ACC112 (cell line): ENCODE data around the gene ZBTB16.
A peak's percentile ranks its signal among the peaks of the same experiment; 100 is the strongest.

ENCODE experiments used
- H2AFZ ChIP-seq: fragments of 200-600 bp; sonication (generic); one replicate; pipeline ENCODE4 v1.6.0; 2017; ENCODE audit warnings: antibody characterized with exemption, low read length; ENCODE audit not compliant: unreplicated experiment
- H3K27ac ChIP-seq: fragments of 200-600 bp; sonication (generic); 2 replicates; pipeline ENCODE4 v1.5.1; 2014; ENCODE audit warnings: low read depth, mild to moderate bottlenecking, antibody characterized with exemption, low read length, moderate library complexity
- H3K27me3 ChIP-seq: fragments of 200-600 bp; sonication (generic); 2 replicates; pipeline ENCODE4 v1.6.1; 2014; ENCODE audit warnings: mild to moderate bottlenecking, antibody characterized with exemption, low read length, moderate library complexity, mixed read lengths; ENCODE audit not compliant: insufficient read depth
- H3K36me3 ChIP-seq: fragments of 200-600 bp; sonication (generic); 2 replicates; pipeline ENCODE4 v1.6.1; 2016; ENCODE audit warnings: mild to moderate bottlenecking, antibody characterized with exemption, low read length, moderate library complexity, mixed read lengths; ENCODE audit not compliant: insufficient read depth
- H3K4me1 ChIP-seq: fragments of 200-600 bp; sonication (generic); one replicate; pipeline ENCODE4 v1.6.1; 2016; ENCODE audit warnings: low read length, mixed read lengths; ENCODE audit not compliant: insufficient read depth, unreplicated experiment, control insufficient read depth
- H3K4me3 ChIP-seq: fragments of 200-600 bp; sonication (generic); 2 replicates; pipeline ENCODE4 v1.5.1; 2014; ENCODE audit warnings: mild to moderate bottlenecking, low read depth, low read length
- H3K79me2 ChIP-seq: fragments of 200-600 bp; sonication (generic); one replicate; pipeline ENCODE4 v1.6.0; 2016; ENCODE audit warnings: low read length; ENCODE audit not compliant: control insufficient read depth, unreplicated experiment, insufficient read depth

The ZBTB16 gene

GRCh38 chr11:114221037-114221436 lies 161.5 kb downstream of the ZBTB16 start:
- H3K36me3 ChIP-seq, result peaks cover 16% of the 10 kb centered on the region; the same call in 1 of the 2 replicates
- no peaks in the 10 kb centered on the region for H3K79me2 ChIP-seq
- H3K27me3 ChIP-seq, result no peaks in the 10 kb centered on the region
- H3K27ac ChIP-seq, result no peak overlapping the region
- H3K4me1 ChIP-seq, result peaks cover 22% of the 10 kb centered on the region
- no peak overlapping the region for H2AFZ ChIP-seq
- no peak overlapping the region for H3K4me3 ChIP-seq

DNA sequence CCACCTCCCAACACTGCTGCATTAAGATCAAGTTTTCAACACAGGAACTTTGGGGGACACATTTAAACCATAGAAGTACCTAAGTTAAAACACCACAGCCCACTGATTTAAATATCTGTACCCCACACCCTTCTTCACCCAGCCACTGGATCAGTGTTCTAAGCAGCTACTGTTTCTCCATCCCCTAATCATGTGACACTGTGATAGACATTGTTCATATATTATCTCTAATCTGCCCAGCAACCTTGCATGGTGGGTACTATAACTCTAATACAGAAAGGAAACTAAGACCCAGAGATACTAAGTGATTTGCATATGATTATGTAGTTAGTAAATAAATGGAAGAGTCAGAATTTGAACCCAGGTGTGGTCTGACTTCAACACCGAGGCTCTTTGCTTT lies 166.2 kb downstream of the ZBTB16 start:
- H3K27ac ChIP-seq, result no peak overlapping the region
- no peak overlapping the region for H2AFZ ChIP-seq
- peaks cover 16% of the 10 kb centered on the region; the same call in 1 of the 2 replicates for H3K36me3 ChIP-seq
- no peaks in the 10 kb centered on the region for H3K79me2 ChIP-seq
- no peaks in the 10 kb centered on the region for H3K4me1 ChIP-seq
- no peaks in the 10 kb centered on the region for H3K27me3 ChIP-seq
- no peak overlapping the region for H3K4me3 ChIP-seq

DNA sequence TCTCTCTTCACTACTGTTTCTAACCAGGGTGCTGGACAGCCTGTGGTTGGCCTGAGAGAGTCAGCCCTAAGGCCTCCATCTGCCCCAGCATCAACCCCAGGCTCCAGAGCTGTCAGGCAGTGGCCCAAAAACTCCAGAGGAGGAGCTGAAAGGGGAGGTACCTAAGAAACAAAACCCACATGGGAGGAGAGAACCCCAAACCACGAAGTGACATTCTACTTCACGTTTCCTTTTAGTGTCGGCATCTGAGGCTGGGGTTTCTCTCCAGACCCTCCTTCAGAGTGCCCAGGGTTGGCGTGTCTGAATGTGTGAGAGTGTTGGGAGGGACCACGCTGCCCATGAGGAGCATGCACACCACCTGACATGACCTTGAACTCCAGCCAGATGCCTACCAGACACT lies 166.8 kb downstream of the ZBTB16 start:
- Histone ChIP-seq H3K27me3 (no peaks in the 10 kb centered on the region), H3K79me2 (no peaks in the 10 kb centered on the region), H3K4me1 (no peaks in the 10 kb centered on the region), H3K4me3 (no peak overlapping the region), H2AFZ (no peak overlapping the region), H3K36me3 (peaks cover 16% of the 10 kb centered on the region; the same call in 1 of the 2 replicates), H3K27ac (no peak overlapping the region)

GRCh38 chr11:114228435-114229411 lies 169.2 kb downstream of the ZBTB16 start:
- Histone ChIP-seq H2AFZ (no peak overlapping the region), H3K4me1 (no peaks in the 10 kb centered on the region), H3K27me3 (no peaks in the 10 kb centered on the region), H3K4me3 (no peak overlapping the region), H3K27ac (no peak overlapping the region), H3K36me3 (0 out of 2 replicates have a peak, but pooled peaks cover 6% of the 10 kb centered on the region), H3K79me2 (no peaks in the 10 kb centered on the region)

GRCh38 chr11:114230031-114230704 lies 170.7 kb downstream of the ZBTB16 start:
- no peaks in the 10 kb centered on the region for H3K79me2 ChIP-seq
- no peaks in the 10 kb centered on the region for H3K4me1 ChIP-seq
- no peak overlapping the region for H3K27ac ChIP-seq
- no peak overlapping the region for H2AFZ ChIP-seq
- H3K36me3 ChIP-seq, result no peaks in the 10 kb centered on the region
- H3K4me3 ChIP-seq, result no peak overlapping the region
- H3K27me3 ChIP-seq, result no peaks in the 10 kb centered on the region

DNA sequence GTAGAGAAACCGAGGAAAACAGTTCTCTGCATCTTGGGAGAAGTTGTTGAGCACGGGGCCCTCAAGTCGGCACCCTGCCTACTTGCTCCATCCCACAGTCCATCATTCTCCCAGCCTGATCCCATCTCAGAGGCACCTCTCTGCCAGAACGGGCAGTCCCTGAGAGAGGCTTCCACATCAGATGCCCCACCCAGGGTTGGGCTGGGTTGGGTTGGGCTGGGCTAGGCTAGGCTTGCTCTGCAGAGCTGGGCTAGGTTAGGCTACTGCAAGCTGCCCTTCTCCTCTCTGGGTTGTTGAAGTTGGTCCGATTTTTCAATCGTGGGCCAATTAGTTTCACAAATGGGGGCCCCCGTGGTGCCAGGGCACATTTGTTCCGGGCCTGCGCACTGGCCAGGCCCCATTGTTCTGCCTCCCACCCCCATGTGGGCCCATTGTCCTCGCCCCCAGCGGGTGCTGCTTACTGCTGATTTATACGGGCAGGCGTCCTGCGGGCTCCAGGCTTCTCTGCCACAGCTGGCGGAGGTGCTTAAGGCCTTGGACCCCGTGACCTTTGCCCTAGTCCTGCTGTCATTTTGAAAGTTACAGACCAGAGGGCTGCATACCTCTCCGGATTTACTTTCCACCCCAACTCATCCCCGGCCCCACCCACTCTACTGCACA lies 173.0 kb downstream of the ZBTB16 start:
- Histone ChIP-seq H2AFZ (no peak overlapping the region), H3K4me1 (peaks cover 19% of the 10 kb centered on the region), H3K79me2 (no peaks in the 10 kb centered on the region), H3K4me3 (no peak overlapping the region), H3K27me3 (no peaks in the 10 kb centered on the region), H3K36me3 (no peaks in the 10 kb centered on the region), H3K27ac (no peak overlapping the region)

DNA sequence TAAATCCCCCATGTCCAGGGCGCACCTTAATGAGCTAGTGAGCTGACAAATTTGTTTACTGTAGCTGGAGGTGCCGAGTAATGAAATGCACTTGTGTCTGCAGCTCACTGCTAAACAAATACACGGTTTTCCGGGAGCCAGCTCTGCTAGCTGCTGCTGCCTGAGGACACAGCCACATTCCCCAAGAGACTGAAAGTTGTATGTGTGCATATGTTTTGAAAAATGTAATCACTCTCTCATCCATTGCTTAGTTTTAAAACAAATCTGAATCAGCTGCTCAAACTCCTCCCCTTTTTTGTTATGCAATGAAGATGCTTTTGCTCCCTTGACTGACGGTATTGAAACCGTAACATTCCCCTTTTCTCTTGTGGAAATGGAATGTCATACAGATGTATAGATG lies 174.2 kb downstream of the ZBTB16 start:
- H3K27me3 ChIP-seq, result no peaks in the 10 kb centered on the region
- no peaks in the 10 kb centered on the region for H3K79me2 ChIP-seq
- no peak overlapping the region for H3K4me3 ChIP-seq
- H3K4me1 ChIP-seq, result peaks cover 27% of the 10 kb centered on the region
- no peaks in the 10 kb centered on the region for H3K36me3 ChIP-seq
- no peak overlapping the region for H2AFZ ChIP-seq
- H3K27ac ChIP-seq, result no peak overlapping the region

DNA sequence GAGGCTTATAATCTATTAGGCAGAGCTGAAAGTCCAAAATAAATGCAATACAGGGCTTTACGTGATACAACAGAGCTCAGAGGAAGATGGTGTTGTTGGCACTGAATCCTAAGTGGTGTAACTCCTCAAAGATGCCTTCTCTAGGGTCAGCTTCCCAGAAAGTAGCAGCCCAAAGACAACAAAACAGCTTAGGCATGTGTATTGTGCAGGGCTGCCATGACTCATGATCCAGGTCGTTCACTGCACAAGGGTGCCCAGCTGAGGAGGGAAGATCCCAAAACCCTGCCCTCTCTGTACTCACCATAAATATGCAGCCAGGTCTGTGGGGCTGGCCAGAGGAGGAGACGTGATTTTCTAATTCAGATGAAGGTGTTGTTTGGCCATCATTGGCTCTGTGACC lies 177.3 kb downstream of the ZBTB16 start:
- no peaks in the 10 kb centered on the region for H3K79me2 ChIP-seq
- H3K4me3 ChIP-seq, result no peak overlapping the region
- no peak overlapping the region for H2AFZ ChIP-seq
- H3K27me3 ChIP-seq, result no peaks in the 10 kb centered on the region
- peaks cover 27% of the 10 kb centered on the region for H3K4me1 ChIP-seq
- H3K27ac ChIP-seq, result peak overlapping the region; percentile 86
- no peaks in the 10 kb centered on the region for H3K36me3 ChIP-seq

DNA sequence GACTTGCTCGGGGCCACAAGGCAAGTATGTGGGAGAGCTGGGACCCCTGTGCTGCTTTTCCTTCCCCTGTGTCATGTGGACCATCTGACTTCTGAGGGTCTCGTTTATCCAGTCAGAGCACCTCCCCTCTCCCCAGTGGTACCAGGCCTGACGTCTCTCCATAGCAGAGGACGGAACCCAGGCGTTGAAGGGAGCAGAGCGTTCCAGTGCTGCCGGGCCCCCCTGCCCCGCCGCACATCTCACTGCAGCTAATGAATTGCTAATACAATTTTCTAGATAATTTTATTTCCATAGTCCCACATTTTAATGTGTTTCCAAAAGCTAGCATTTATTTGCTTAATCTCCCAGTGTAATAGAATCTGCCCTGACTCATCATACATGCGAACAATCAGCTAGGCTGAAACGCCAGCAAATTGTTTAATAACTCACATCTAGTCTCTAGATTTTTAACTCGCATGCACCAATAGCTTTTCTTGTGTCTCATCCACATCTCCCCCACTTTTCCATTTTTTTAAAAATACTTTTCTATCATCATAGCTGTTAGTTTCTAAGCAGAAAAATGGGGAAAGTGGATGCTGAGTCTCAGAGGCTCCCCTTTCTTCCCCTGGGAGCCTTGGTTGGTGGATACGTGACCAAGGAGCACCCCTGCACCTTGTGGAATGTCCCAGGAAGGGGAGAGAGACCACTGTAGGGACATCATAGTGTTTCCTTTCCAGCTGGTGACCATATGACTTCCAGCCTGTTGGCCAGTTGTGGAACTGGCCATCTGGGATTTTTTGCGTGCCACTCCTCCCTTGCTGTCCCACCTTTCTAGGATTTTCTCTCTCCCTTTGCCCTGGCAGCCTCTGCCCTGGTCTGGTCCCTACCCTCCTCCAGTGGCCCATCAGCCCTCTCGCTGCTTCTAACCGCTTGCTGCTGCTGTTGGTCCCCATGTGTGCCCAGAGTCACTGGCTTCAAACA lies 178.1 kb downstream of the ZBTB16 start:
- Histone ChIP-seq H3K27me3 (no peaks in the 10 kb centered on the region), H2AFZ (no peak overlapping the region), H3K4me3 (0 out of 2 replicates have a peak overlapping the region, but pooled peaks have one; percentile 9), H3K27ac (peak overlapping the region; percentile 86), H3K4me1 (peaks cover 27% of the 10 kb centered on the region), H3K79me2 (no peaks in the 10 kb centered on the region), H3K36me3 (0 out of 2 replicates have a peak, but pooled peaks cover 5% of the 10 kb centered on the region)
